OCI-LY7 (cell line): ENCODE measurements around the gene CD80. TPM values are rescaled to one million over a fixed set of nuclear protein-coding genes. Genes with fewer than 3 reads are reported as not detected.

Source experiments
- Bru-seq: library from RNA; stranded (reverse); fragments of 400-500 nt; gene quantifications from one replicate; lab custom pipeline; 2021; lab: Mats Ljungman, UMichigan
- BruChase-seq, 2 experiments: library from RNA; stranded (reverse); fragments of 400-500 nt; gene quantifications; one replicate each; lab custom pipeline; 2021; lab: Mats Ljungman, UMichigan
- BruUV-seq: library from RNA; stranded (reverse); fragments of 400-500 nt; replicated peaks from 2 replicates; lab custom pipeline; 2021; lab: Mats Ljungman, UMichigan
- CTCF ChIA-PET: fragments of 300-600 bp; sonication (Branson Sonifier 250); formaldehyde crosslinking; loops from one replicate; lab custom pipeline; 2022; ENCODE audit warnings: antibody characterized with exemption; ENCODE audit not compliant: unreplicated experiment; lab: Charles Lee
- POLR2A ChIA-PET: fragments of 300-600 bp; sonication (Branson Sonifier 250); formaldehyde crosslinking; loops from one replicate; lab custom pipeline; 2022; ENCODE audit warnings: antibody characterized with exemption; lab: Charles Lee
- DNase-seq: peaks from one replicate; pipeline ENCODE4 v3.0.0-alpha.2; 2015; ENCODE audit warnings: low spot score
- H2AFZ ChIP-seq: fragments of 200-600 bp; sonication (generic), shearing (Covaris generic); 2 replicates; pipeline ENCODE4 v1.6.1; 2014; ENCODE audit warnings: mild to moderate bottlenecking, antibody characterized with exemption, low read length, moderate library complexity
- H3K27ac ChIP-seq: fragments of 200-600 bp; sonication (generic); 2 replicates; pipeline ENCODE4 v1.5.1; 2014; ENCODE audit warnings: mixed run types, low read depth, mild to moderate bottlenecking, moderate library complexity, low read length, inconsistent platforms; ENCODE audit not compliant: poor library complexity, severe bottlenecking
- H3K36me3 ChIP-seq: fragments of 200-600 bp; sonication (generic); 2 replicates; pipeline ENCODE4 v1.6.1; 2014; ENCODE audit warnings: mild to moderate bottlenecking, antibody characterized with exemption, low read length, moderate library complexity, mixed read lengths; ENCODE audit not compliant: insufficient read depth
- H3K4me1 ChIP-seq: fragments of 200-600 bp; sonication (generic); 2 replicates; pipeline ENCODE4 v1.5.1; 2014; ENCODE audit warnings: mild to moderate bottlenecking, low read length; ENCODE audit not compliant: insufficient read depth, poor library complexity, severe bottlenecking
- H3K4me2 ChIP-seq: fragments of 200-600 bp; sonication (generic); 2 replicates; pipeline ENCODE4 v1.6.1; 2014; ENCODE audit warnings: mild to moderate bottlenecking, low read length
- H3K4me3 ChIP-seq: fragments of 200-600 bp; sonication (generic); 2 replicates; pipeline ENCODE4 v1.5.1; 2014; ENCODE audit warnings: mild to moderate bottlenecking, low read depth, low read length; ENCODE audit not compliant: poor library complexity, severe bottlenecking
- H3K79me2 ChIP-seq: fragments of 200-600 bp; sonication (generic); 2 replicates; pipeline ENCODE4 v1.6.1; 2016; ENCODE audit warnings: low read depth, mild to moderate bottlenecking, low read length, moderate library complexity, mixed read lengths; ENCODE audit not compliant: insufficient read depth
- H3K9me2 ChIP-seq: fragments of 200-600 bp; sonication (generic); 2 replicates; pipeline ENCODE4 v1.6.1; 2016; ENCODE audit warnings: mild to moderate bottlenecking, low read length, mixed read lengths; ENCODE audit not compliant: insufficient read depth
- H3K9me3 ChIP-seq: fragments of 200-600 bp; sonication (generic); 2 replicates; pipeline ENCODE4 v1.6.1; 2014; ENCODE audit warnings: mild to moderate bottlenecking, mixed run types, low read length, mixed read lengths
- H4K20me1 ChIP-seq: fragments of 200-600 bp; sonication (generic); 2 replicates; pipeline ENCODE4 v1.6.1; 2014; ENCODE audit warnings: mild to moderate bottlenecking, antibody characterized with exemption, low read length, moderate library complexity, mixed read lengths; ENCODE audit not compliant: insufficient read depth
- EZH2phosphoT487 ChIP-seq: fragments of 200-600 bp; sonication (generic); IDR thresholded peaks from 2 replicates; pipeline ENCODE4 v1.6.1; 2018; ENCODE audit warnings: low read depth, borderline replicate concordance, mild to moderate bottlenecking, mixed run types, antibody characterized with exemption, low read length, moderate library complexity, mixed read lengths
- intact Hi-C: fragments of 100-400 bp; cut with micrococcal nuclease; formaldehyde crosslinking; loops from one replicate; pipeline ENCODE4 v1.10.0; 2022; ENCODE audit not compliant: unreplicated experiment
- long read RNA-seq: library from polyadenylated mRNA; stranded (forward); transcript quantifications from one replicate; pipeline ENCODE4 v2.0.0, GENCODE V29; 2022
- total RNA-seq, 2 experiments: library from RNA; depleted of rRNA in 1 of 2; stranded (reverse); fragments of >200 nt in 1 of 2; shearing (Covaris generic) in 1 of 2; gene quantifications; 2 replicates each; pipeline ENCODE4 v1.2.3, GENCODE V29; 2014 to 2022
- TF ChIP-seq, protein P1 (sequence below): fragments of 200-600 bp; sonication (generic); conservative IDR thresholded peaks from 2 replicates; pipeline ENCODE4 v1.5.1; 2014; ENCODE audit warnings: mild to moderate bottlenecking, antibody characterized with exemption, low read length, moderate library complexity, mixed read lengths

CD80 gene, protein sequence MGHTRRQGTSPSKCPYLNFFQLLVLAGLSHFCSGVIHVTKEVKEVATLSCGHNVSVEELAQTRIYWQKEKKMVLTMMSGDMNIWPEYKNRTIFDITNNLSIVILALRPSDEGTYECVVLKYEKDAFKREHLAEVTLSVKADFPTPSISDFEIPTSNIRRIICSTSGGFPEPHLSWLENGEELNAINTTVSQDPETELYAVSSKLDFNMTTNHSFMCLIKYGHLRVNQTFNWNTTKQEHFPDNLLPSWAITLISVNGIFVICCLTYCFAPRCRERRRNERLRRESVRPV
- total RNA-seq (2014; rRNA removed; shearing (Covaris generic)) (not detected in 2 replicates), total RNA-seq (2022) (not detected in 2 replicates), Bru-seq, nascent RNA (percentile 9 among the genes with signal in this experiment), BruChase-seq, experiment 1, labeled RNA remaining after a 6-hour chase (percentile 7 among the genes with signal in this experiment), BruChase-seq, experiment 2, labeled RNA remaining after a 2-hour chase (percentile 13 among the genes with signal in this experiment)
- long read RNA-seq = 0 reads

DNA sequence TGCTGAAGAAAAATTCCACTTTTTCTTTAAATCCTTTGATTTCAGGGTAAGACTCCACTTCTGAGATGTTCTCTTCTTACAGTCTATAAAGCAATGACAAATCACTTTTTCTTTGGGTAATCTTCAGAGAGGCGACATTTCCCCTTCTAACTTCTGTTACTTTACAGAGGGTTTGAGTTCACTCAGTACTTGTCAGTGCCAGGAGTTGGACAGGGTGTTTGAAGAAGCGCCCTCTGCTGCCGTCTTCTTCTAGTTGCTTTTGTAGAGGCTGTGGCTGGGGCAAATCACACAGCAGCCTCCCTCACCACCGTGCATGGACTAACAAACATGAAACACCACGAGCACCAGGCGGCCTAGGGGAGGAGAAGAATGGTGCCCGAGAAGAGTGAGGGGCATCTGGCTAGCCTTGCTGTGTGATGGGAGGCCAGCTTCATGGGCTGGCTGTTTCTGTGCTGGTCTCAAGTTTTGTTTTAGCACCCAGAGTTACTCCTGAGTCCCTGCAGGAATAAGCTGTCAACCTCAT lies at the start of gene CD80:
CD80 (minus strand) TSS at position 174 of the 523 bp plus-strand sequence. CDS start 1,886 bp downstream, outside the sequence.
- no peaks in the 10 kb centered on the region for H3K9me3 ChIP-seq
- no peaks in the 10 kb centered on the region for H4K20me1 ChIP-seq
- H3K36me3 ChIP-seq = no peaks in the 10 kb centered on the region
- H3K4me2 ChIP-seq = peak within 1 kb of the TSS; percentile 12
- POLR2A ChIA-PET = interaction anchor here (0.7 kb wide), 1 partner anchor 23 kb away, joined by 5 read pairs; no protein-coding TSS in a partner anchor
- intact Hi-C loops = loop anchor here (1.0 to 10.0 kb wide), 3 partner anchors 61 to 284 kb away; partner anchors contain the start of gene TIMMDC1
- no TSS peak for BruUV-seq
- CTCF ChIA-PET = no interaction called here
- peak within 1 kb of the TSS; percentile 68; the same call in 1 of the 2 replicates for H2AFZ ChIP-seq
- TF ChIP-seq, protein P1, sequence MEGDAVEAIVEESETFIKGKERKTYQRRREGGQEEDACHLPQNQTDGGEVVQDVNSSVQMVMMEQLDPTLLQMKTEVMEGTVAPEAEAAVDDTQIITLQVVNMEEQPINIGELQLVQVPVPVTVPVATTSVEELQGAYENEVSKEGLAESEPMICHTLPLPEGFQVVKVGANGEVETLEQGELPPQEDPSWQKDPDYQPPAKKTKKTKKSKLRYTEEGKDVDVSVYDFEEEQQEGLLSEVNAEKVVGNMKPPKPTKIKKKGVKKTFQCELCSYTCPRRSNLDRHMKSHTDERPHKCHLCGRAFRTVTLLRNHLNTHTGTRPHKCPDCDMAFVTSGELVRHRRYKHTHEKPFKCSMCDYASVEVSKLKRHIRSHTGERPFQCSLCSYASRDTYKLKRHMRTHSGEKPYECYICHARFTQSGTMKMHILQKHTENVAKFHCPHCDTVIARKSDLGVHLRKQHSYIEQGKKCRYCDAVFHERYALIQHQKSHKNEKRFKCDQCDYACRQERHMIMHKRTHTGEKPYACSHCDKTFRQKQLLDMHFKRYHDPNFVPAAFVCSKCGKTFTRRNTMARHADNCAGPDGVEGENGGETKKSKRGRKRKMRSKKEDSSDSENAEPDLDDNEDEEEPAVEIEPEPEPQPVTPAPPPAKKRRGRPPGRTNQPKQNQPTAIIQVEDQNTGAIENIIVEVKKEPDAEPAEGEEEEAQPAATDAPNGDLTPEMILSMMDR = peak; percentile 71
- no peak for TF ChIP-seq EZH2phosphoT487
- no peak within 1 kb of the TSS for H3K4me3 ChIP-seq
- no peak within 1 kb of the TSS for H3K27ac ChIP-seq
- peak; percentile 70 for DNase-seq
- no peaks in the 10 kb centered on the region for H3K79me2 ChIP-seq
- no peaks in the 10 kb centered on the region for H3K9me2 ChIP-seq
- peaks cover 3% of the 10 kb centered on the region for H3K4me1 ChIP-seq

DNA sequence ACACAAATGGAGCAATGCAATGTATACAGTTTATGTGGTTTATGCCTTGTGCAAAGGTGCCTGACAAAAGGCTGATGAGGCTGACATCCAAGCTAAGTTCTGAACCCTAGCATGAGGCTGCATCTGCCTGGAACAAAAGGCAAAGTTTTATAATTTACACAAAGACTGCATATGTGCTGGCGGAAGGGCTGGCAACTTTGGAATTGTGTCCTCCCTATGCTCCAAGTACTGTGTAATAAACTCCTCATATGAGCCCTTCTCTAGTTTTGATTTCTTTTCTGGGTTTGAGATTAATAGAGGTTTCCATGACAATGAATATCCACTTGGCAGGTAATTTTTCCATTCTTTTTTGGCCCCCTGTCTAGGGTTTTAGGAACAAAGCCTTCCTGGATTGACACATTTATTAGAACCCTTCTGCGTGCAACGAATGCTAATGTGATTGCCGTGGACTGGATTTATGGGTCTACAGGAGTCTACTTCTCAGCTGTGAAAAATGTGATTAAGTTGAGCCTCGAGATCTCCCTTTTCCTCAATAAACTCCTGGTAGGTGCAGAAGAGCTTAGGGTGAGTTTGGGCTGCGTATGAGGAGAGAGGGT lies 49.1 kb upstream of the CD80 start:
- Histone ChIP-seq H3K4me2 (no peak overlapping the region), H3K9me2 (no peaks in the 10 kb centered on the region), H3K36me3 (no peaks in the 10 kb centered on the region), H3K4me1 (no peaks in the 10 kb centered on the region), H3K9me3 (no peaks in the 10 kb centered on the region), H3K79me2 (no peaks in the 10 kb centered on the region), H3K4me3 (no peak overlapping the region), H4K20me1 (no peaks in the 10 kb centered on the region), H3K27ac (no peak overlapping the region), H2AFZ (no peak overlapping the region)
- ChIA-PET CTCF (no interaction called here), POLR2A (no interaction called here)
- intact Hi-C loops = no loop called here
- TF ChIP-seq, protein P1 = no peak
- TF ChIP-seq EZH2phosphoT487 = no peak
- BruUV-seq = no TSS peak
- no peak for DNase-seq
